ENCODE data around the gene CD200R1. TPM values are rescaled to one million over a fixed set of nuclear protein-coding genes. Genes with fewer than 3 reads are reported as not detected.

CD200R1 gene
- total and polyA plus RNA-seq, 2 of the 13 experiments (the other 11 are each of a cell fraction or from before 2014, with no cell fraction given) = 0.04 TPM; not detected in 1

- no peak for FAIRE-seq
These were observed 31.6 kb upstream of the CD200R1 start for GRCh38 chr3:113006359-113007056.

GRCh38 chr3:113005611-113006010 lies 30.7 kb upstream of the CD200R1 start:
- no peak for DNase-seq (ENCODE audit: low spot score)
- ChIA-PET CTCF (ENCODE audit: low intra/inter-chr PET ratio, low total read pairs) (no interaction called here), POLR2A (interaction anchor here (2.2 kb wide), 1 partner anchor 14 kb away, joined by 8 read pairs; a partner anchor contains a TSS)
- in situ Hi-C loops (cut with HindIII; ENCODE audit: extremely low pct_ligation_motif_present, low pct_unique_long_range_greater_than_20kb) = no loop called here
- no peak overlapping the region for H3K4me3 ChIP-seq (replicated peaks in 1 of 3; ENCODE audit: insufficient read depth in 1 of 3, low read depth in 2 of 3, low read length in 3 of 3)
- no peak overlapping the region for H3K9ac ChIP-seq (ENCODE audit: insufficient read depth, low read depth, low read length)
- no peaks in the 10 kb centered on the region; the same call in 1 of the 2 replicates for H4K20me1 ChIP-seq (ENCODE audit: insufficient read depth, low read length)
- no peak overlapping the region for H3K27ac ChIP-seq (ENCODE audit: extremely low read length, insufficient read depth, low read length)
- H3K9me3 ChIP-seq (ENCODE audit: low read length) = no peaks in the 10 kb centered on the region
- no peaks in the 10 kb centered on the region for H3K4me1 ChIP-seq (ENCODE audit: insufficient read depth, low read length)
- no TSS peak for BruUV-seq (replicated peaks)
- peaks cover 3% of the 10 kb centered on the region for H3K79me2 ChIP-seq (ENCODE audit: insufficient read depth, low read length)
- TF ChIP-seq PITX1 (CRISPR knock-in tag; IDR thresholded peaks at IDR 0.05) = no peak
- TF ChIP-seq GZF1 (CRISPR knock-in tag; IDR thresholded peaks at IDR 0.05) = no peak
- WGBS (ENCODE audit: low lambda C conversion rate) = 93% methylated on average over 7 of the region's 7 CpGs
- no peak overlapping the region for H2AFZ ChIP-seq (ENCODE audit: low read length)
- no peak overlapping the region for H3K4me2 ChIP-seq (ENCODE audit: low read depth, low read length)
- H3K36me3 ChIP-seq (replicated peaks in 1 of 2; ENCODE audit: control insufficient read depth in 1 of 2, insufficient read depth in 2 of 2, low read length in 2 of 2) = peaks cover 18 to 72% of the 10 kb centered on the region in 2 experiments
- ATAC-seq = no peak
- intact Hi-C loops (cut with micrococcal nuclease; ENCODE audit: unreplicated experiment) = no loop called here
- H3K27me3 ChIP-seq (ENCODE audit: control insufficient read depth in 1 of 2, insufficient read depth in 2 of 2, low read length in 2 of 2) = no peaks in the 10 kb centered on the region
- FAIRE-seq = no peak

More at GRCh38 chr3:113006359-113007056, 31.6 kb upstream of the CD200R1 start:
- Histone ChIP-seq H3K4me2 (ENCODE audit: low read depth, low read length) (no peak overlapping the region), H3K27ac (ENCODE audit: extremely low read length, insufficient read depth, low read length) (no peak overlapping the region), H3K9ac (ENCODE audit: insufficient read depth, low read depth, low read length) (no peak overlapping the region), H3K36me3 (replicated peaks in 1 of 2; ENCODE audit: control insufficient read depth in 1 of 2, insufficient read depth in 2 of 2, low read length in 2 of 2) (peaks cover 16 to 77% of the 10 kb centered on the region in 2 experiments), H2AFZ (ENCODE audit: low read length) (no peak overlapping the region), H4K20me1 (ENCODE audit: insufficient read depth, low read length) (no peaks in the 10 kb centered on the region; the same call in 1 of the 2 replicates), H3K4me1 (ENCODE audit: insufficient read depth, low read length) (no peaks in the 10 kb centered on the region), H3K79me2 (ENCODE audit: insufficient read depth, low read length) (peaks cover 3% of the 10 kb centered on the region), H3K9me3 (ENCODE audit: low read length) (no peaks in the 10 kb centered on the region), H3K4me3 (replicated peaks in 1 of 3; ENCODE audit: insufficient read depth in 1 of 3, low read depth in 2 of 3, low read length in 3 of 3) (no peak overlapping the region), H3K27me3 (ENCODE audit: control insufficient read depth in 1 of 2, insufficient read depth in 2 of 2, low read length in 2 of 2) (no peaks in the 10 kb centered on the region)
- no TSS peak for BruUV-seq (replicated peaks)
- ATAC-seq (no peak), DNase-seq (ENCODE audit: low spot score) (no peak)
- intact Hi-C loops (cut with micrococcal nuclease; ENCODE audit: unreplicated experiment) (no loop called here), in situ Hi-C loops (cut with HindIII; ENCODE audit: extremely low pct_ligation_motif_present, low pct_unique_long_range_greater_than_20kb) (no loop called here)
- ChIA-PET POLR2A (interaction anchor here (2.2 kb wide), 1 partner anchor 13 kb away, joined by 8 read pairs; a partner anchor contains a TSS), CTCF (ENCODE audit: low intra/inter-chr PET ratio, low total read pairs) (no interaction called here)
- WGBS (ENCODE audit: low lambda C conversion rate) = 97% methylated on average over 4 of the region's 4 CpGs
- peak; percentile 72 for TF ChIP-seq ZNF629 (CRISPR knock-in tag; conservative IDR thresholded peaks at IDR 0.05)
- no peak for TF ChIP-seq ZFAT (CRISPR knock-in tag; conservative IDR thresholded peaks at IDR 0.05)

Data from HepG2 (cell line).